Mesenchymal stem cell (in vitro differentiated cells and primary cell): Measurements from ENCODE around the gene RIT1.
"Not testable (repeated sequence)": the region's sequence is repeated elsewhere in the genome, so short reads cannot be mapped to it uniquely, and the experiment has no call there.

Experiments
- DNase-seq: peaks from one replicate; pipeline ENCODE4 v3.0.0-alpha.2; 2013
- H2AFZ ChIP-seq: one replicate; pipeline ENCODE4 v1.6.1; 2013; ENCODE audit warnings: low read depth, mild to moderate bottlenecking, control low read depth, inconsistent platforms, low read length, moderate library complexity
- H2AK5ac ChIP-seq: 2 replicates; pipeline ENCODE4 v1.6.1; 2013; ENCODE audit warnings: low read length, moderate library complexity, mild to moderate bottlenecking, inconsistent platforms; ENCODE audit not compliant: severe bottlenecking
- H2BK120ac ChIP-seq: one replicate; pipeline ENCODE4 v1.6.1; 2013; ENCODE audit warnings: low read depth, mild to moderate bottlenecking, inconsistent platforms, low read length, moderate library complexity
- H2BK12ac ChIP-seq, 2 experiments: one replicate each; pipeline ENCODE4 v1.6.1; 2013; ENCODE audit warnings: inconsistent platforms in 2 of 2, low read length in 2 of 2, mild to moderate bottlenecking in 2 of 2, moderate library complexity in 2 of 2, control low read depth in 1 of 2
- H2BK15ac ChIP-seq: one replicate; pipeline ENCODE4 v1.6.1; 2013; ENCODE audit warnings: mild to moderate bottlenecking, low read depth, inconsistent platforms; ENCODE audit not compliant: poor library complexity, severe bottlenecking
- H2BK5ac ChIP-seq: 2 replicates; pipeline ENCODE4 v1.6.1; 2013; ENCODE audit warnings: low read depth, mild to moderate bottlenecking, low read length, control low read depth, inconsistent platforms; ENCODE audit not compliant: poor library complexity, severe bottlenecking
- H3K14ac ChIP-seq, 2 experiments: one replicate each; pipeline ENCODE4 v1.6.1; 2013; ENCODE audit warnings: inconsistent platforms in 2 of 2, low read length in 2 of 2, control low read depth in 1 of 2, mild to moderate bottlenecking in 1 of 2, moderate library complexity in 1 of 2
- H3K18ac ChIP-seq, 2 experiments: one replicate each; pipeline ENCODE4 v1.6.1; 2013; ENCODE audit warnings: inconsistent platforms in 2 of 2, low read length in 2 of 2, control low read depth in 1 of 2, low read depth in 1 of 2, mild to moderate bottlenecking in 1 of 2
- H3K23ac ChIP-seq, 2 experiments: one replicate each; pipeline ENCODE4 v1.6.1; 2013; ENCODE audit warnings: inconsistent platforms in 2 of 2, low read length in 2 of 2, mild to moderate bottlenecking in 2 of 2, moderate library complexity in 2 of 2, control low read depth in 1 of 2
- H3K27ac ChIP-seq: 2 replicates; pipeline ENCODE4 v1.5.1; 2013; ENCODE audit warnings: mild to moderate bottlenecking, moderate library complexity, low read length, control low read depth, inconsistent platforms; ENCODE audit not compliant: poor library complexity, severe bottlenecking
- H3K27me3 ChIP-seq, 2 experiments: 2 replicates each; pipeline versions ENCODE4 v1.6.1 to v1.7.0; 2013; ENCODE audit warnings: low read length in 2 of 2, mild to moderate bottlenecking in 2 of 2, moderate library complexity in 2 of 2, control low read depth in 1 of 2, inconsistent platforms in 1 of 2; ENCODE audit not compliant: control insufficient read depth in 1 of 2, insufficient read depth in 1 of 2
- H3K36me3 ChIP-seq, 2 experiments: 2 replicates each; pipeline versions ENCODE4 v1.6.1 to v1.7.0; 2013; ENCODE audit warnings: low read length in 2 of 2, control low read depth in 1 of 2, inconsistent platforms in 1 of 2, low read depth in 1 of 2, mild to moderate bottlenecking in 1 of 2; ENCODE audit not compliant: insufficient read depth in 2 of 2, control insufficient read depth in 1 of 2
- H3K4ac ChIP-seq, 2 experiments: one replicate each; pipeline ENCODE4 v1.6.1; 2013; ENCODE audit warnings: inconsistent platforms in 2 of 2, low read length in 2 of 2, mild to moderate bottlenecking in 2 of 2, moderate library complexity in 2 of 2, control low read depth in 1 of 2, low read depth in 1 of 2
- H3K4me1 ChIP-seq: 2 replicates; pipeline ENCODE4 v1.6.1; 2013; ENCODE audit warnings: low read depth, low read length, control low read depth; ENCODE audit not compliant: control insufficient read depth, insufficient read depth
- H3K4me2 ChIP-seq: 2 replicates; pipeline ENCODE4 v1.6.1; 2013; ENCODE audit warnings: low read length, mild to moderate bottlenecking, inconsistent platforms; ENCODE audit not compliant: poor library complexity, severe bottlenecking
- H3K4me3 ChIP-seq, 2 experiments: 2 replicates each; pipeline versions ENCODE4 v1.5.1 to v1.7.0; 2013; ENCODE audit warnings: low read length in 2 of 2, mild to moderate bottlenecking in 2 of 2, control low read depth in 1 of 2, low read depth in 1 of 2; ENCODE audit not compliant: insufficient read depth in 1 of 2
- H3K79me1 ChIP-seq: replicated peaks from 2 replicates; pipeline ENCODE4 v1.6.1; 2013; ENCODE audit warnings: mild to moderate bottlenecking, control low read depth, low read length, inconsistent platforms; ENCODE audit not compliant: poor library complexity, severe bottlenecking
- H3K9ac ChIP-seq: 2 replicates; pipeline ENCODE4 v1.7.0; 2013; ENCODE audit warnings: mild to moderate bottlenecking, low read length, moderate library complexity
- H3K9me3 ChIP-seq: 2 replicates; pipeline ENCODE4 v1.7.0; 2013; ENCODE audit warnings: mild to moderate bottlenecking, low read length; ENCODE audit not compliant: control insufficient read depth
- H4K8ac ChIP-seq: one replicate; pipeline ENCODE4 v1.6.1; 2013; ENCODE audit warnings: inconsistent platforms, mild to moderate bottlenecking, low read length, moderate library complexity
- H4K91ac ChIP-seq: one replicate; pipeline ENCODE4 v1.6.1; 2013; ENCODE audit warnings: mild to moderate bottlenecking, low read length, inconsistent platforms
- WGBS: methylation state at CpG from one replicate; pipeline ENCODE4 v1.1.7; 2013; ENCODE audit warnings: mixed read lengths; 5-methylcytosine and 5-hydroxymethylcytosine counted together

RIT1 gene

GRCh38 chr1:155898888-155899287, 12.3 kb downstream of the RIT1 start:
- 80% methylated on average over 2 of the region's 2 CpGs for WGBS
- Histone ChIP-seq H4K91ac (no peak overlapping the region), H2AK5ac (no peak overlapping the region), H3K4me3 (no peak overlapping the region), H2BK5ac (no peak overlapping the region), H3K27me3 (no peaks in the 10 kb centered on the region), H3K79me1 (peaks cover 13% of the 10 kb centered on the region), H3K4me2 (no peak overlapping the region), H3K14ac (no peak overlapping the region), H3K18ac (no peak overlapping the region), H3K9ac (peak overlapping the region; percentile 9), H2BK15ac (no peak overlapping the region), H3K4ac (no peak overlapping the region), H3K36me3 (peaks cover 36 to 72% of the 10 kb centered on the region in 2 experiments), H3K4me1 (peaks cover under 1% of the 10 kb centered on the region), H2BK120ac (no peak overlapping the region), H3K9me3 (no peaks in the 10 kb centered on the region), H2BK12ac (no peak overlapping the region), H3K23ac (no peak overlapping the region), H2AFZ (no peak overlapping the region), H4K8ac (no peak overlapping the region), H3K27ac (no peak overlapping the region)
- DNase-seq = no peak

- Histone ChIP-seq H4K91ac (no peak overlapping the region), H2AK5ac (no peak overlapping the region), H2BK5ac (no peak overlapping the region), H2BK12ac (no peak overlapping the region), H2BK15ac (no peak overlapping the region), H3K18ac (no peak overlapping the region), H2BK120ac (no peak overlapping the region), H3K4ac (no peak overlapping the region), H3K4me3 (no peak overlapping the region), H3K27ac (no peak overlapping the region), H3K4me2 (no peak overlapping the region), H3K9ac (peak overlapping the region; percentile 3), H3K27me3 (no peaks in the 10 kb centered on the region), H2AFZ (no peak overlapping the region), H4K8ac (no peak overlapping the region), H3K14ac (no peak overlapping the region), H3K9me3 (no peaks in the 10 kb centered on the region), H3K23ac (no peak overlapping the region), H3K79me1 (peaks cover 9% of the 10 kb centered on the region), H3K4me1 (peaks cover 4% of the 10 kb centered on the region), H3K36me3 (peaks cover 28 to 65% of the 10 kb centered on the region in 2 experiments)
- DNase-seq = no peak
- 100% methylated on average over 1 of the region's 1 CpG for WGBS
Measured at GRCh38 chr1:155897746-155898145, 13.4 kb downstream of the RIT1 start.

DNA sequence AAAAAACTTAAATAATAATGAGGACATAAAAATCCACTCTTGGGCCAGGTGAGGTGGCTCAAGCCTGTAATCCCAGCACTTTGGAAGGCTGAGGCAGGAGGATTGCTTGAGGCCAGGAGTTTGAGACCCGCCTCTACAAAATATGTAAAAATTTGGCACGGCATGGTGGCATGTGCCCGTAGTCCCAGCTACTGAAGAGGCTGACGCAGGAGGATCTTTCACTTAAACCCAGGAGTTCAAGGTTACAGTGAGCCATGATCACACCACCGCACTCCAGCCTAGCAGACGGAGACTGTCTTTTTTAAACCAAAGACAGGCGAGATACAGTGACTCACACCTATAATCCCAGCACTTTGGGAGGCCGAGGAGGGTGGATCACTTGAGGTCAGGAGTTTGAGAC, 14.7 kb downstream of the RIT1 start:
- H3K4me2 ChIP-seq, H4K91ac ChIP-seq, H3K4me3 ChIP-seq, H3K27ac ChIP-seq, H3K9ac ChIP-seq, H3K4ac ChIP-seq, H3K79me1 ChIP-seq, H3K4me1 ChIP-seq, H3K9me3 ChIP-seq, H2BK5ac ChIP-seq, H3K27me3 ChIP-seq, H2BK12ac ChIP-seq, H2BK15ac ChIP-seq, H3K23ac ChIP-seq, H4K8ac ChIP-seq, H2AFZ ChIP-seq, DNase-seq, H2BK120ac ChIP-seq, H3K14ac ChIP-seq, H3K18ac ChIP-seq, H2AK5ac ChIP-seq: not testable (repeated sequence)
- 87% methylated on average over 8 of the region's 8 CpGs for WGBS
- peaks cover 20 to 54% of the 10 kb centered on the region in 2 experiments for H3K36me3 ChIP-seq

DNA sequence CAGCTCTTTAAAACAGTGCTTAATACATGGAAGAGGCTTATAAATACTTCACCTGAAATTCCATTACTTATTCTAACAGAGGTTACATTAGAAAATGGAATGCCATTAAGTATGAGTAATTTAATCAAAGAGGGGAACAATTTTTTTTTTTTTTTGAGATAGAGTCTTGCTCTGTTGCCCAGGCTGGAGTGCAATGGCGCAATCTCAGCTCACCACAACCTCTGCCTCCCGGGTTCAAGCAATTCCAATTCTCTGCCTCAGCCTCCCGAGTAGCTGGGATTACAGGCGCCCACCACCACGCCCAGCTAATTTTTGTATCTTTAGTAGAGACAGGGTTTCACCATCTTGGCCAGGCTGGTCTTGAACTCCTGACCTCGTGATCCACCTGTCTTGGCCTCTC, 15.5 kb downstream of the RIT1 start:
- not testable (repeated sequence) for H3K4me3 ChIP-seq, H3K4me2 ChIP-seq, H3K4me1 ChIP-seq, H3K27me3 ChIP-seq, H3K9ac ChIP-seq, H3K79me1 ChIP-seq, H2BK5ac ChIP-seq, H2BK12ac ChIP-seq, H2AK5ac ChIP-seq, H3K14ac ChIP-seq, H2BK15ac ChIP-seq, H3K9me3 ChIP-seq, DNase-seq, H3K18ac ChIP-seq, H2AFZ ChIP-seq, H3K4ac ChIP-seq, H2BK120ac ChIP-seq, H4K8ac ChIP-seq, H3K27ac ChIP-seq, H3K23ac ChIP-seq, H4K91ac ChIP-seq
- 98% methylated on average over 6 of the region's 6 CpGs for WGBS
- H3K36me3 ChIP-seq = peaks cover 11 to 46% of the 10 kb centered on the region in 2 experiments
